ENCODE data around the gene POLE.

POLE gene

GRCh38 chr12:132687211-132688164 is at the start of gene POLE, which contains the start of gene PXMP2:
POLE (minus strand) TSS chr12:132687342; CDS start chr12:132687315, 27 bp downstream.
PXMP2 (plus strand) TSS chr12:132687587; CDS start chr12:132687671, 84 bp downstream.
- DNase-seq: peak; percentile 97

DNA sequence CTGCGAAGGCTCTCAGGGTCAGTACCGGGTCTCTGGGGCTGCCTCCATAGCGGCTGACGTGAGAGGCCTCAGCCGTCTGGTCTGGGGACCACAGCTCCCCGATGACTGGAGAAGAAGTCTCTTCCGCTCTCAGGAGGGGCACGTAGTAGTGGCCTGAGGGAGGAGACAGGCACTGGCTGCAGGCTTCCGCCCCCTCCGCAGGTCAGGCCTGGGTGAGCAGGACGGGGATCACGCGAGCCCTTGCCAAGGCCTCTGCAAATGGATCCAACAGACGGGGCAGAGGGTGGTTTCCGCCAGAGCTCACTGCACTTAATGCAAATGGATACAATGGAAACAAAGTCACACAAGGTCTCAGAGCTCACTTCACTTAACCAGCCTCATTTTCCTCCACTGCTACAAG is 49.8 kb upstream of the POLE start:
- DNase-seq: no peak

DNA sequence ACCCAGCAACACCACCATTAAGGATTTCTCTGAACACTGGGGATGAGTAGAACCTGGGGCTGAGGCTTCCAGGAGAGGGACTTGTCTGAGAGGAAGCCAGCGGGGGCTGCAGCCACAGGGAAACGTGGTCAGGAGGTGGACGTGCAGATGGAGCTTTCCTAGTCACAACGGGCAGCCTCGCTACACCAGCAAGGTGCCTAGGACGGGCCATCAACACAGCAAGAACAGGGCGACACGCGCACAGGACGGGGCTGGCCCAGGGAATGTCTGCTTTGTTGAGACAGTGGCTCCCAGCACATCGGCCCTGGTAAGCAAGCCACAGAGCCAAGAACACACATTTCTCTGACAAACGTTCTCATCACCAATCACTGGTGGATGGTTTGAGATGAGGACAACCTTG is 49.2 kb upstream of the POLE start:
- no peak for DNase-seq

GRCh38 chr12:132735496-132735895 is 48.4 kb upstream of the POLE start:
- DNase-seq: no peak

GRCh38 chr12:132734206-132734605 is 47.1 kb upstream of the POLE start:
- no peak for DNase-seq

DNA sequence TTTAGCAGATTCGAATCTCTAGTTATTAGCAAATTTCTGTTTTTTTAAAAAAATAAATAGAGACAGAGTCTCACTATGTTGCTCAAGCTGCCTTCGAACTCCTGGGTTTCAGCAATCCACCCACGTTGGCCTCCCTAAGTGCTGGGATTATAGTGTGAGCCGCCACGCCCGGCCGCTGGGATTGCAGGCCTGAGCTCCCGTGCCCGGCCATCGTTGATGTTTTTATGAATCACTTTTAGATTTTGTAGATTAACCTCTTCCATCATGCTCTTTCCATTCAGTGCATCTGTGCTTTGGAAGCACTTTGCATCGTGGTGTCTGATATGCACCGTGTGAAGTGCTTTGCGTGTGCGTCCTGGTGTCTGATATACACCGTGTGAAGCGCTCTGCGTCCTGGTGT is 44.4 kb upstream of the POLE start:
- DNase-seq: no peak

- DNase-seq: no peak
Observed at GRCh38 chr12:132730353-132730752, 43.2 kb upstream of the POLE start.

DNA sequence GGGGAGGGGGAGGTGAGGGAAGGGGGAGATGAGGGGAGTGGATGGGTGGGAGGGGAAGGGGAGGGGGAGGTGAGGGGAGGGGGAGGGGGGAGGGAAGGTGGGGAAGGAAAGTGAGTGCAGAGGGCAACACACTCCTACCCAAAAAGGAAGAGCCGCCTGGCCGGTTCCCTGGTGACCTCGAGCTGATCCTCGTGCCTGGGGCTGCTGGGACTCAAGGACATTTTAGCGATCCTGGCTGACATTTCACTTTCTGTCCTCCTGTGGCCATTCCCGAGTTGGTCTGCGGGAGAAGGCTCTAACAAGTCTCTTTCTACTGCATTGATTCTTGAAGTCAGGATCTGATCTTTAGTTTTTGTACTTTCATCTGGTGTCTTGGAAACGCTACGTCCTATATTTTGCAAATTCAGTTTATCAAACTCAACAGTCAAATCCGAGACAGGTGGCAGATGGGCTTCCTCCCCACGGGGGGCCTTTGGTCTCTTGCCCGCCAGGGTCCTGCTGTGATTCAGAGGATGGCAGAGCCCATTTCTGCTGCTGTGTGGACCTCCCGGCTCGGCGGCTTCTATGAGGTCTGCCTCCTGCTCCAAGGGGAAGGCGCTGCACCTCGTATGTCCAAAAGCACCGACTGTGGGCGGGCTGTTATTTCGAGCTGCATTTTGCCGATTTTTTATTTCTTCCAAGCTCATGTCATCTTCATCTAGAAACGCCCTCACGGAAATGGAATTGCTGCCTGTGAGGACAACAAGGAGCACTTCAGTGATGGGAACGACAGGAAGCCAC is 42.6 kb upstream of the POLE start:
- no peak for DNase-seq

DNA sequence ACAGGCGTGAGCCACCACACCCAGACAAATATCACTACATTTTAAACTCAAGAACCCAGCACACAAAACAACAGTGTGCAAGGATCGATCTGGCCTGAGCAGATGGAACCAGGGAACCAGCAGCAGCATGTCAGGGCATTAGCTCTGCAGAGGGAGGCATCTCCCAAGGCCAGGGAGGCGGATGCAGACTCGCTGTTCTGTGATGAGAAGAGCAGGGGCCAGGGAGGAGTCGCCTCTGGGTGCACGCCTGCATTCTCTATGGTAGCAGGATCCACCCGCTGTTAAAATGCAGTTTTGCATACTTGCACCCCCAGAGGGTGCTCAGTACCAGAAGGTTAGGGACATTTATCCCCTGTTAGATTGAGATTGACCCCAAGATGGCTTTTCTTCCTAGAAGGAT is 41.4 kb upstream of the POLE start:
- DNase-seq: no peak

- DNase-seq: no peak
Observed at GRCh38 chr12:132727091-132727794, 40.1 kb upstream of the POLE start.

DNA sequence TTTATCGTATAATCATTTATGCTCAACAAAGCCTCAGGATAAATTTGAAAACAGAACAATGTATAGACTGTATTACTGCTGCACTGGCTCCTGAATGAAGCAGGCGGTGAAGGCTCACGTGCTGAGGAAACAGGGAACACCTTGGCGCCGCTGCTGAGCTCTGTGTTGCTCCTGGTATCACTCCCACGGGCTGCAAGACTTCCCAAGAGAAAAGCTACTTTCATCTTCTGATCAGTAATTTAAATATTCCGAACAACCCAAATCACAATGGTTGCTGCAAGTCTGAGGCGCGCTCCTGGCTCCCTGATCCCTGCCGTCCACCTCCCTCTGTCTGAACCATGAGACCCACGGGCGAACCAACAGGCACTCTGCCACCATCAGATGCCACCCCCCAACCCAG is 39.2 kb upstream of the POLE start:
- DNase-seq: no peak

DNA sequence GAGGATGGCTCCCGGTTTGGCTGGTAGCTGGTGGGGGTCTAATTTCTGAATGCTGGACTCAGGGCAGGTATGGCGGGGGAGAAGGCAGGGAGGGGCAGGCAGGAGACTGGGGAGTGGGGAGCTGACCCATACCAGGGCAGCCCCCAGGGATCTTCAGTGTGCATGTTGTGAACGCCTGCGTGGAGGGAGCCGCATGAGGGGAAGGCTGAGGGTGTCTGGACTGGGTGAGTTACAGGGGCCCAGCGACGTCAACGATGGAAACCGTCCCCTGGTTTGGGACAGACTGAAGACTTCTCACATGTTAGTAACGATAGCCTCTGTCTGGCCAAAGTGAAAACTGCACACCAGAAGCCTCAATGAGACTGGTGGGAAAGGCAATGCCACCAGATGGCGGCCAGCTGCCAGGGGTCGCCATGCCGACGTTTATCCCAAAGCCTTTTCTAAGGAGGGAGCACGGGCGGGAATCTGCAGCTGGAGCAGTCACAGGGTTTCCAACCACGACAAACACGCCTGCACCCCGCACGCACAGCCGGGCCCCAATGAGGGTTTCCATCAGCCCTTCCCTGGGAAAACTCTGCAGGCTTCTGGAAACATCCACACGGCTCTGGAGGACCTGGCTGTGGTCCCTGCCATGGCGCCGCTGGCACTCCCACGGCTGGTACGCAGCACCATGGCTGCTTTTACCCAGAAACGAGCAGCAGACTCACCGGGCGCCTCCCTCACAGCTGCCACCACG is 37.5 kb upstream of the POLE start:
- DNase-seq: no peak

- DNase-seq: no peak
Observed at GRCh38 chr12:132723764-132724140, 36.6 kb upstream of the POLE start.

DNA sequence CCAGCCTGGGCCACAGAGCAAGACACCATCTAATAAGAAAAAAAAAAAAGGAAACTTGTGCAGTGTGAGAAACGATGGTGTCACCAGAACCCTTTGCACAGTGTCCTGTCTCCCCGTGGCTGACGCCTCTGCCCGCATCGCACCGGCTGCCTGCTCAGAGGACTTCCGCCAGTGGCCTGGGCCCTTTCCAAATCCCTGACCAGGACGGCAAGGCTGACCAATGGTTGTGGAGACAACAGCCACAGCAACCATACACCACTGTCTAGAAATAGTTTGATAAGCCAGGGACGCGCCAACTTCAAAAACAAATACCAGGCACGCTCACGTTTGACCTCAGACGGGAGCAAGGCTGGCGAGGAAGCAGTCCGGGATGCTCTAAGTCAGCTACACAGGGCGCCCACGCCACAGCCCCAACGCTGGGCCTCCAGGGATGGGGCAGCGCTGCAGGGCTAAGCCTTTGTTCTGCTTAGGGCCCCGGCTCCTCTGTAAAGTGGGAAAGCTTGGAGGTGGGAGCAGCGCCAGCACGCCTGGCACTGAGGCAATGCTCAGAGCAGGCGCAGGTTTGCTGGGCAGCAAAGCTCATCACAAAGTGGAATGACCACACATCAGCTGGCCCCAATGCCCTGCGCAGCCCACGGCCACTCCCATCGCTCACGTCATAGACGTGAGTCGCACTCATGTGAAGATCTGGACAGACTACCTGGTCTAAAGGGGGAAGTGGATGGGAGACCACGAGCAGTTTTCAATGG is 36.0 kb upstream of the POLE start:
- DNase-seq: no peak

- no peak for DNase-seq
Observed at GRCh38 chr12:132720606-132721345, 33.6 kb upstream of the POLE start.

- no peak for DNase-seq
Observed at GRCh38 chr12:132719954-132720324, 32.8 kb upstream of the POLE start.

DNA sequence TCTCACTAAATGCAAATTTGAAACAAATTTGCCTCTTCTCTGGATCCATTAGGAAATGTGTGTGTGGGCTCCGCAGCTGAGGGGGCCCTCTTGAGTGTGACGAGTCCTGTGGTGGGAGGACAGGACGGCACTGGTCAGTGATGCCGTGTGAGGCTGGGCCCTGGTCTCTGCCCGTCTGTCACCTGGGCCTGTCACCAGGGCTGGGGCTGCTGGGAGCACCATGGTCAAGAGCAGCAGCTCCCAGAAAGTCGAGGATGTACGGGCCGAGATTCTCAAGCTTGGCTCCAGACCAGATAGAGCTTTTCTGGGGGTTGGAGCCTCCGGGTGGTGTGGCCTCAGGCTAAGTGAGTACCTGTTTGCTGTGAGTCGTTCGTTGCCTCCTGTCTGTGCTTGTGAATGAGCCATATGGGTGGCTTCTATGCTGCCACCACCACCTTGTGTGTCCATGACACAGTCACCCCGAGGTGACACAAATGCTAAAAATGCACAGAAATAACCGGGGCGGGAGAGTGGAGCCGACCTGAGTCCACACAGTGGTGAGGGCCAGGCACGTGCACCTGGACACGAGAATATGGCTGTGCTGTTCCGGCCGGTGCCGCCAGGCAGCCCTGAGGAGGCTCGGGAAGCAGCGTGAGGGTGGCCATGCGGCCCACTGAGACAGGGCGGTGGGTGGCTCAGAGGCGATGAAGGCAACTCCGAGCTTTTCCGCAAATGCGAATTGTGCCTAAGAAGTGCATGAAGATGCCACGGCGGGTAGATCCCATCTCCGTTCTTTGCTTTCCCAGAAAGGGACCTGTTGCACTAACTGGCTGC is 32.2 kb upstream of the POLE start:
- no peak for DNase-seq

DNA sequence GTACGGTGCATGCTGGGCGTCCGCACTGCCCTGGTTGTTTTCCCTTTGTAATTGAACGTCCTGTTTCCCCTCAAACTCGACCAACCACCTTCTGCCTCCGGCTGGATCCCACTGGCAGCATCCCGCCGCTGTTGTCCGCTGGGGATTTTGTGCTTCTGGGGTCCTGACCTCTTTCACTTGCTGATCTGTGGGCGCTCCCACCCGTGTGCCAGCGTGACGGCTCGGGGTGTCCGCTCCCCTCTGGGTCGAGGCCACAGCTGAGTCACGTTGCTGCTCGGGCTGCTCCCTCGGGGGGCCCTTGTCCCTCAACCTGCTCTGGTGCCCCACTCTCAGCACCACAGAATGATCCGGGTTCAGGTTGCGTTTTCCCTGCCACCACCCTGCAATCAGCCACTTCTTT is 31.5 kb upstream of the POLE start:
- no peak for DNase-seq

GRCh38 chr12:132717531-132718387 is 30.6 kb upstream of the POLE start:
- DNase-seq: no peak
